Measurements from ENCODE around the gene CD47.

DNA sequence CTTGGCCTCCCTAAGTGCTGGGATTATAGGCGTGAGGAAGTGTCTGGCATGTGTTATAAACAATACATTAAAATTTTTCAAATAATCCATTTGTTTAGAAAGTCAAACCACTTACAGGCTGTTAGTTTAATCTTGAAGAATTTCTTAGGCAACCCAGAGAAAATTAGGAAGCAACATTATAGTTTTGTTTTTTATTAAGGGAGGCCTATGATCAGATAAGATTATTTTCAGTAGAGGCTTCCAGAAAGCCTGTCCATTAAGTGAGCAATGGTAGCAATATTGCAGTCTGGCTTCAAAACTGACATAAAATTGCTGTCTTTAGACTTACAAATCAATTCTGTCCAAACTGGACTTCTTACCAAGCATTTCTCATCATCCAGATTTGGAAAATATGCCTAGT, 49.6 kb downstream of the CD47 start:
- TF ChIP-seq CTCF (IDR thresholded peaks at IDR 0.05) (no peak), ZFX (IDR thresholded peaks at IDR 0.05; ENCODE audit: borderline replicate concordance) (no peak)

All from 22Rv1 (cell line).